GM21737 (cell line): ENCODE measurements around the gene IL1RAPL1.

Experiments
- ATAC-seq: cut with Tn5 transposase; IDR thresholded peaks from one replicate; pipeline ENCODE4 v1.9.1; 2021; ENCODE audit warnings: mild to moderate bottlenecking, moderate library complexity; ENCODE audit not compliant: unreplicated experiment

Gene IL1RAPL1

GRCh38 chrX:29604381-29604780 lies 1017.1 kb downstream of the IL1RAPL1 start:
- ATAC-seq: no peak

GRCh38 chrX:29617276-29617675 lies 1030.0 kb downstream of the IL1RAPL1 start:
- no peak for ATAC-seq

- ATAC-seq: no peak
These were observed 1030.5 kb downstream of the IL1RAPL1 start for GRCh38 chrX:29617725-29618124.

GRCh38 chrX:29627833-29628232 lies 1040.6 kb downstream of the IL1RAPL1 start:
- no peak for ATAC-seq

- no peak for ATAC-seq
These were observed 1047.3 kb downstream of the IL1RAPL1 start for GRCh38 chrX:29634516-29634915.

DNA sequence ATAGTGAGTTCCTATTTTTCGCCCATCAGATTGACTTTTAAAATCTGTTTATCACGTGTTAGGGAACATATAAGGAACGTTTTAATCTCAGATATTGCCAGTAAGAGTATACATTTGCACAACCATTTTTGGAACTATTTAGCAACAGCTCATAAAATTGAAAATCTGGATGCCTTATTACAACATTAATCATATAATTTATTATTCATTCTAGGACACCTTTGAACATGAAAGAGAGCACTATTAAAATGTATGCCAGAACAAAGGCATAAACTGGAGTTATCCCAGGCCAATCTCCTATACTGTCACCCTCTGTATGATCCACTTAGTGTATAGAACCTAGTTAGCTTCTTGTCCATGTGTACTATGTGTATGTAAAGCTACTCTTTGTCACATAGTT lies 1049.1 kb downstream of the IL1RAPL1 start:
- ATAC-seq: no peak

GRCh38 chrX:29640106-29640505 lies 1052.9 kb downstream of the IL1RAPL1 start:
- ATAC-seq: no peak

GRCh38 chrX:29641461-29641860 lies 1054.2 kb downstream of the IL1RAPL1 start:
- ATAC-seq: no peak

GRCh38 chrX:29643181-29643580 lies 1055.9 kb downstream of the IL1RAPL1 start:
- no peak for ATAC-seq

- ATAC-seq: no peak
These were observed 1060.9 kb downstream of the IL1RAPL1 start for GRCh38 chrX:29648161-29648560.

GRCh38 chrX:29652484-29652883 lies 1065.2 kb downstream of the IL1RAPL1 start:
- ATAC-seq: no peak

DNA sequence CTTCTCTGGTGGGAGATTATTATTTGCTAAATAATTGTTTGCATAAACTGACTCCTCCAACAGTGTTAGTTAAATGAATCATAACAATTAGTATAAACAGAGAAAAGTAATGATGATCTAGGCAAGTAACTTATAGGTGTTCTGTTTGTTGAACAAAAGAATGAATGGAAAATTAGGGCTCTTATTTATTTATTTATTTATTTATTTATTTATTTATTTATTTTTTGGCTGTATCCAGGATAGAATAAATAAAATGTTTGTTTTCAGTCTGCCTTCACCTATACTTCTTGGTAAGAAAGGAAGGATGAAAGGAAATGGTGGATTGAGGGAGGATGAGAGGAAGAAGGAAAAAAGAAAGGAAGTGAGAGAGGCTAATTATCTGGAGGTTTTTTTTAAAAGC lies 1066.5 kb downstream of the IL1RAPL1 start:
- ATAC-seq: no peak

DNA sequence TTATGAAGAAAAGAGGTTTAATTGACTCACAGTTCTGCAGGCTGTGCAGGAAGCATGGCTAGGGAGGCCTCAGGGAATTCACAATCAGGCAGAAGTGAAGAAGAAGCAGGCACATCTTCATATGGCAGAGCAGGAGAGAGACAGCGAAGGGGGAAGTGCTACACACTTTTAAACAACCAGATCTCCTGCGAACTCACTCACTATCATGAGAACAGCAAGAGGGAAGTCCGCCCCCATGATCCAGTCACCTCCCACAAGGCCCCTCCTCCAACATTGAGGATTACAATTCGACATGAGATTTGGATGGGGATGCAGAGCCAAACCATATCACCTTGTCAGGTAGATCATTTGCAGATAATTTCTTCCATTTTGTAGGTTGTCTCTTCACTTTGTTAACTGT lies 1072.7 kb downstream of the IL1RAPL1 start:
- ATAC-seq: no peak

DNA sequence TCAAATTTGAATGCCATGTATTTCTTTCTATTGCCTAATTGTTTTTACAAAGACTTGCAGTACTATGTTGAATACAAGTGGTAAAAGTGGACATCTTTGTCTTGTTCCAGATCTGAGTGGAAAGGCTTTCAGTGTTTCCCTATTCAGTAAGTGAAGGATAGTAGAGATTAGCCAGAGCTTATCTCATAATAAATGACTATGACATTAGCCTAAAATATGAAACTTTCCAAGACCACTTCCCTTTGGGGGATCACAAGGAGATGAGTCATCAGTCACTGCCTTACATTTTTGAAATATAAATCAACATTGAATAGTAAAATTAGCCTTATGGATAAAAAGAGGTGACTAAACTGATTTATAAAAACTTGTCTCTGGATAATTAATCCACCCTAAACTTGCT lies 1074.0 kb downstream of the IL1RAPL1 start:
- no peak for ATAC-seq

GRCh38 chrX:29662101-29662500 lies 1074.9 kb downstream of the IL1RAPL1 start:
- no peak for ATAC-seq

- ATAC-seq: no peak
These were observed 1075.7 kb downstream of the IL1RAPL1 start for GRCh38 chrX:29662759-29663503.

DNA sequence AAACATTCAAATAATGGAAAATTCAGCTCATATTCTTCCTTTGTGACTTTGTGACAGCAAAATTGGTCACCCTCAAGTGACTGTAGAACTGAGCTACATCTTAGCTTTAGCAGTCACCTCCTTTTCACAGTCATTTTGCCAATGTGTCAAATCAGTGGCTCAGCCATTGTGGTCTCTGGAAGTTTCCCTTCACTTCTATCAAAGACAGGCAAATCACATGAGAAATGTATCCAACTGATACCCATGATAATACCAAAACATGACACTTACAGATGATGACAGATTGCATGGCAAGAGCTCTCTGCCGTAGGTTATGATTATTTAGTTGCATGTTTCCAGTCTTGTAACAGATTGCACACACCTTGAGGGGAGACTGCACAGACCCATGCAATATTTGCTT lies 1078.3 kb downstream of the IL1RAPL1 start:
- ATAC-seq: no peak

DNA sequence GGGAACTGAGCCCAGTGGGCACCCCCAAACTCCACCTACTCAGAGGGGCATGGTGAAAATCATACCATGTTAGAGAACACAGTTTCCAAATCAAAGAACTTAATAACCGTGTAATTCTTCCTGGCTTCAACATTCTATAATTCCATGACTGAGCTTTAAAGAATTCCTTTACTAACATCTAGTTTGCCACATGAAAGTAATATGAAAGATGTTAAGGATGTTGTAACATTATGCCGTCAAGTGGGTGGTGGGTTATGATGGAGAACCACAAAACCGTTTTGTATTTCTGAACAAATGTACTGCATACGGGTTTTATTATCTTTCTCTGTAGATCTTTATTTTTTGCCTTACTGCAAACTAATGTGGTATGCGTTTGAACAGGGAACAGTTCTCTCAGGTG lies 1079.1 kb downstream of the IL1RAPL1 start:
- ATAC-seq: no peak

DNA sequence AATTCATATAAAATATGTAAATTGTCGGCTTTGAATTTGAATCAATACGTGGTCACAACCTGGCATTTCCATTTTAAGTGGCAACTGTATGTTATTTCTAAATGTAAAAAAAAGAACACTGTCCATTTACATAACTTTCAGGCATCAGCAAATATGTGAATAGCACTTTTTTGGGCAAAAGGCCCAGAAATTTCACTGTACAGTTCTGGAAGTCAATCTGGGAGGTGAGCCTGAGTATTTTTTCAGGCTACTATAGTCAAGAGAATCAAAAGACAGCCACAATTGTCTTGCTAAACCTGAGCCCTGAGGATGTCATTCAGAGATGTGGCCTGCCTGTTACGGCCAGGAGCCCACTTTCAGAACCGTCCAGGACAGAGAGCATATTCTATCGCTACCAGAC lies 1084.2 kb downstream of the IL1RAPL1 start:
- no peak for ATAC-seq

DNA sequence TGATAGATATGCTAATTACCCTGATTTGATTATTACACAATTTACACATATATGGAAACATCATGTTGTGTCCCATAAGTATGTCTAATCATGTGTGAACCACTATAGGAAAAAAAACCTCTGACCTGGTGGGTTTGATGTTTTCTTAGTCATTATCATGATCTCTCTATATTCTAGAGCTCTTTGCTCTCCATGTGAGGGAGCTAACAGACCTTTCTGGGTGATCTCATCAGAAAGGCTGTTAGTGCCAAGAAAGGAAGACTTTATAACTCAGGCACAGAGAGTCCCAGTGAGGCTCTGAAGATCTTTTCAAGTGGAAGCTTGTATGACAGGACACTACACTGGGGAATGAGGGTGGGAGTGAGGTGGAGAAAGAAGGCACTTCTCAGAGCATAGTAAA lies 1100.4 kb downstream of the IL1RAPL1 start:
- ATAC-seq: no peak

- no peak for ATAC-seq
These were observed 1102.8 kb downstream of the IL1RAPL1 start for GRCh38 chrX:29690061-29690460.

- no peak for ATAC-seq
These were observed 1103.8 kb downstream of the IL1RAPL1 start for GRCh38 chrX:29691044-29691443.

GRCh38 chrX:29693912-29694311 lies 1106.7 kb downstream of the IL1RAPL1 start:
- no peak for ATAC-seq
